HG03103 (cell line): ENCODE measurements around the gene ZNF320.
"Not testable (repeated sequence)": the region's sequence is repeated elsewhere in the genome, so short reads cannot be mapped to it uniquely, and the experiment has no call there.

Experiments
- ATAC-seq: cut with Tn5 transposase; IDR thresholded peaks from one replicate; pipeline ENCODE4 v1.9.1; 2021; ENCODE audit warnings: low read depth; ENCODE audit not compliant: unreplicated experiment

Gene ZNF320

DNA sequence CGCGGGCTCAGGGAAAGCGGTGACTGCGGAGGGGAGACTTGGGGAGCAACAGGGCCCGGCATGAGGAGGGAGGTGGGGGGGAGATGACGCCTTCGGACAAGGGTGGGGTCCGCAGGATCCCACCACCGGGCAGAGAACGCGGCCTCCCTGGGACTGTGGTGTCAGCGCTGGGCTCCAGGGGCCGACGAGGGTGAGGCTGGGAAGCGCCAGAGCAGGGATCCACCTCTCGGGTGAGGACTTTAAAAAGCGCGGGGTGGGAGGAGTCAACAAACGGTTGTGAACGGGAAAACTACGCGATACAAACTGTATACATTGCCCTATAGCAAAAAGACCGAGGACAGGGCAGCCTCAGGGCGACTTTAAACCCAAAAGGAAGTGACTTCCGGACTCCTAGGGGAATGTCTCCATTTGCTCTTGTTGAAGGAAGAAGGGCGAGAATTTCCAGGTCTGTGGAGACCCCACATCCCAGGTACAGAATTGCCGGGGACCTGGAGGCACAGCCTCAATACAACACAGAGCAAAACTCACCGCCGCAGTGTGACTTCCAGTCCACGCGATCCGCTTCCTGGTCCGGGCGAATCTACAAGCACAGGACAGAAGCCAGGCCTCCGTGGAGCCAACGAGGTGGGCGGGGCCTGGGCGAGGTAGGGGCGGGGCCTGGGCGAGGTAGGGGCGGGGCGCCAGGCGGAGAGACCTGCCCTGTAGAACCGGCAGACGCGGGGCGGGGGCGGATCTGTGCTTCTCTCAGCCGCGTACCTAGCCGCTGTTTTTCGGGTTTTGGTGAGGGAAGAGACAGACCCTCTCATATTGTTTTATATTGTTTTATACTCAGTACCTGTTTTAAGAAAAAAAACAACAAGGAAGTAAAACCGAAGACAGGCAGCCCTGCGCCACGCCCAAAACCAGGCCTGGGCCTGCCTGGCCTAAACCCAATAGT, 25.7 kb upstream of the ZNF320 start, which contains the start of gene ZNF888:
Gene ZNF888, minus strand, starts transcription at position 588 of the 937 bp plus-strand sequence. CDS start 5,555 bp downstream, outside the sequence.
- peak; percentile 92 for ATAC-seq

DNA sequence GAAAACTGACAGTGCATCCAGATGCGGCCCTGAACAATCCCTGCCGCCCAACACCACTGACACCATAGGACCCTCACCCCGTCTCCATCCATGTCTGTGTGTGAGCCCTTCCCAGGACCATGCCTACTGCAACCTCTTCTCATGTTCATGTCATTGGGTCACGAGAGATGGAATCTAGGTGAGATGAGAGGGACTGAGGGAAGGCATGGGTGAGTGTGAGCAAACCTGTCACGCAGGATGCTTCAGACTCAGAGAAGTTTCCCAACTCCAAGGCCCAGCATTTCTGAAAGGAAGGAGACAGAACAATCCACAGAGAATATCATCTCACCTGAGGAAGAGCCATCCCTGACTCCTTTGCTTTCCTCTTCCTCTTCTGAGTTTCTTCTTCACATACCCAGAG, 20.1 kb upstream of the ZNF320 start:
- ATAC-seq: no peak

DNA sequence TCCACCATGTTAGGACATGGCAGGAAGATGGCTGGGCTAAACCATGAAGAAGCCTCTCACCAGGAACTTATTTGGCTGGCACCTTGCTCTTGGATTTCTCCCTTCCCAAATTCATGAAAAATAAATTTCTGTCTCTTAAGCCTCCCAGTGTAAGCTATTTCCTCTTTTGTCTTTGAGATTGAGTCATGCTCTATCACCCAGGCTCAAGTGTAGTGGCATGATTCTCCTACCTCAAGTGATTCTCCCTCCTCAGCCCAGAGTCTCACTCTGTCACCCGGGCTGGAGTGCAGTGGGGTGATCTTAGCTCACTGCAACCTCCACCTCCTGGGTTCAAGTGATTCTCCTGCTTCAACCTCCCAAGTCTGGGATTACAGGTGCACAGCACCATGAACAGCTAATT, 13.2 kb upstream of the ZNF320 start:
- no peak for ATAC-seq

DNA sequence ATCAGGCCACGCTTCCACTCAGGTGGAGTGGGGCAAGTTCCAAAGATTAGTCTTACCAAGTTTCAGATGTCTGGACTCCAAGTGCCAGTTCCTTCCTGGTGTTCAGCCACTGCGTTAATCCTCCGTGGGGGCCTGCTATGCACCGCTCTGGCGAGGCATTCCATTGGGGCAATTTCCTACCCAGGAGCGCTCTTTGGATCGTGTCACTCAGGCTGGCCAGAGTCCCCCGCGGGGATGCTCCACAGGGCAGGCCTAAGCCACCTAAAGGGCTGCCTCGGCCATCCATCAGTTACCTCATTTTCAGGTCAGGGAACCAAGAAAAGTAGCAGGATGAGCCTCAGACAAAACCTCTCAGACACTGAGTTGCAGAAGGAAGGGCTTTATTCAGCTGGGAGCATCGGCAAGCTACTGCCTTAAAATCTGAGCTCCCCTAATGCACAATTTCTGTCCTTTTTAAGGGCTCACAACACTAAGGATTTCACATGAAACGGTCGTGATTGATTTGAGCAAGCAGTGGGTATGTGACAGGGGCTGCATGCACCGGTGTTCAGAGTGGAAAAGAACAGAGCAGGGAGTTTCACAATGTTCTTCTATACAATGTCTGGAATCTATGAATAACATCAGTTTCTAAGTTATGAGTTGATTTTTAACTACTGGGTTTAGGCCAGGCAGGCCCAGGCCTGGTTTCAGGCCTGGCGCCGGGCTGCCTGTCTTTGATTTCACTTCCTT, 6.8 kb upstream of the ZNF320 start:
- ATAC-seq: not testable (repeated sequence)

DNA sequence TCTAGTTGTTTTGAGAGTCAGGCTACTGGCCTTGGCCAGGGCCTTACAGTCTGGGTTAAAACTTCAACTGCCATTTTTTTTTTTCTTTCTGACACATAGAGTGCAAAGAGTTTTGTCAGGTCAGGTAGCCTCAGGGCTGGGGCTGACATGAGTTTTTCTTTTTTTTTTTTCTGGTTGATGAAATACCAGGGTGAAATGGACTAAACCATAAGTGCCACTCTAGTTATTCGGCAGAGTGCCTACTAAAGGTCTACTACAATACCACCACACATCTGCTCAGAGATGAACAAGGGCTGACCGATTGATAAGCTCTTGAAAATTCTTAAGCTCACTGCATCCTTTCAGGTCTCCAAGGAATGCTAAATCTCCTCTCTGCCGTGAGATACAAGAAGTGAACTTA, 4.4 kb upstream of the ZNF320 start:
- ATAC-seq: no peak

DNA sequence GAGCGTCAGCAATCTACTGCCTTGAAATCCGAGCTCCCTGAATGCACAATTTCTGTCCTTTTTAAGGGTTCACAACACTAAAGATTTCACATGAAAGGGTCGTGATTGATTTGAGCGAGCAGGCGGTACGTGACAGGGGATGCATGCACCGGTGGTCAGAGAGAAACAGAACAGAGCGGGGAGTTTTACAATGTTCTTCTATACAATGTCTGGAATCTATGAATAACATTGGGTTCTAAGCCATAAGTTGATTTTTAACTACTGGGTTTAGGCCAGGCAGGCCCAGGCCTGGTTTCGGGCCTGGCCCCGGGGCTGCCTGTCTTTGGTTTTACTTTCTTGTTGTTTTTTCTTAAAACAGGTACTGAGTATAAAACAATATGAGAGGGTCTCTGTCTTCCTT, 1.2 kb upstream of the ZNF320 start:
- not testable (repeated sequence) for ATAC-seq

DNA sequence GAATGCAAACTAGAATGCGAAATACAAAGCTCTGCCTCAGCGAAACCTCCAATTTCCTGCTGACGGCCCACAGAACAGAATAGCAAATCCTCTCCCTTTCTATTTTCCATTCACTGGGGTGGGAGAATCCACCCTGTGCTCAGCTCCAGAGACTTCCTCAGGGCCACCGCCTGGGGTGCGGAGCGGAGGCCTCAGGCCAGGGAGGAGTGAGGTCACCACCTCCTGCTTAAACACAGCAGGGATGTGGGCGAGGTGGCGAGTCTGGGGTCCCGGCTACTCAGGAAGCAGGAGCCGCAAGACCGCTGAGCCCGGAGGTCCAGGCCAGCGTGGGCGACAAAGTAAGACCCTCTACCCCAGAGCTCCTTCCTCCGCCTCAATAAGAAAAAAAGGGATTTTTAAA, 666 bp upstream of the ZNF320 start:
- no peak for ATAC-seq

DNA sequence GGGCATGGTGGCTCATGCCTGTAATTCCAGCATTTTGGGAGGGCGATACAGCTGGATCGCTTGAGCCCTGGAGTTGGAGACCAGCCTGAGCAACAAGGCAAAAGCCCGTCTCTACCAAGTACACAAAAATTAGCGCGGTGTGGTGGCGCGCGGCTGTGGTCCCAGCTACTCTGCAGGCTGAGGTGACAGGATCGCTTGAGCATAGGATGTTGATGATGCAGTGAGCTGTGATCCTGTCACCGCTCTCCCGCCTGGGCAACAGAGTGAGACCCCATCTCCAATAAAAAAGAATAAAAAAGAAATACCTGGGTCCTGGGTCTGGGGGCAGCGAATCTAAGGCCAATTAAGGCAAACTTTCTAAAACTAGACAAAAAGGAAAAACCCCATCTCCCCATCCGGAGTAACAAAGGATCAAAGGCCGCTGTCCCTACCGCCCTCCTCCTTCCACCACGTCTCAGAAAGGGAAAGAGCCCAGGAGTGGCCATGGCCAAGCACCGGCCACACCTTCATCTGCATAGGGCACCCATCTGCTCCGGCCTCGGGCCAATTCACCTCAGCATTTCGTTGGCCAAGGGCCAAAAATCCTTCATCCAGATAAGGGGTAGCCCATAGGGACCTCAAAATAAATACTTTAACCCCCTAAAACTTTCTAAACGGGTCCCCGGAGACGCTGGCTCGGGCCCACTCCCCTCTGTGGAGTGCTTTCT, 851 bp downstream of the ZNF320 start:
- ATAC-seq: no peak

DNA sequence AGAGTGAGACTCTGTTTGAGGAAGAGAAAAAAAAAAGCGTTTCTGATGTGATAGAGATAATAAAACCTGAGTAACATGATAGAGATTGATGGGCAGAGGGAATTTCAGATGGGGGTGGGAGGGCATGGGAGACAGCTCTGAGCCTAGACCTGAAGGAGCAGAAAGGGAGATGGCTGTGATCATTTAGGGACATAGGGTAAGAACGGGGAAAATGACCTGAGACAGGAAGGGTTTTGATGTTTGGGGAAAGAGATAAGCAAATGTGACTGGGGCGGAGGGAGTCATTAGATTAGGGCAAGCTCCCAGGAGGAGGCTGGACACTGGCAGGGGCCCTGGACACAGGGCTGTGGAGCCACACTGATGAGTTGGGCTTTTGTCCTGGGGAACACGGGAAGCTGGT, 6.1 kb downstream of the ZNF320 start:
- ATAC-seq: no peak

DNA sequence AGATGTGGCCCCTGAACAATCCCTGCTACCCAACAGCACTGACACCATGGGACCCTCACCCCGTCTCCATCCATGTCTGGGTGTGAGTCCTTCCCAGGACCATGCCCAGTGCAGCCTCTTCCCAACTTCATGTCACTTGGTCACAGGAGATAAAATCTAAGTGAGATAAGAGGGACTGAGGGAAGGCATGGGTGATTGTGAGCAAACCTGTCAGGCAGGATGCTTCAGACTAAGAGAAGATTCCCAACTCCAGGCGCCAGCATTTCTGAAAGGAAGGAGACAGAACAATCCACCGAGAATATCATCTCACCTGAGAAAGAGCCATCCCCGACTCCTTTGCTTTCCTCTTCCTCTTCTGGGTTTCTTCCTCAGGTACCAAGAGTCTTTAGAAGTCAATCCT, 7.5 kb downstream of the ZNF320 start:
- ATAC-seq: no peak

DNA sequence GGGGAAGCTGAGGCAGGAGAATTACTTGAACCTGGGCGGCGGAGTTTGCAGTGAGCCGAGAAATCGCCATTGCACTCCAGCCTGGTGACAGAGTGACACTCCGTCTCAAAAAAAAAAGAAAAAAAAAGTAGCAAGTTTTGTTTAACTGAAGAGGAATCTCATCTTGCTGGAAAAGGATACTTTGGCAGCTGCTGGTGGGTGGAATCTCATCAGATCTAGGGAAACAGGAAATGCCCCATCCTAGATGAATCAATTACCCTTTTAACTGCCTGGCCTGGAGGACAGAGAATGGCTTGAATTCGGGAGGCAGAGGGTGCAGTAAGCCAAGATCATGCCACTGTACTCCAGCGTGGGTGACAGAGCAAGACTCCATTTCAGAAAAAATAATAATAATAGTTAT, 8.4 kb downstream of the ZNF320 start:
- no peak for ATAC-seq

DNA sequence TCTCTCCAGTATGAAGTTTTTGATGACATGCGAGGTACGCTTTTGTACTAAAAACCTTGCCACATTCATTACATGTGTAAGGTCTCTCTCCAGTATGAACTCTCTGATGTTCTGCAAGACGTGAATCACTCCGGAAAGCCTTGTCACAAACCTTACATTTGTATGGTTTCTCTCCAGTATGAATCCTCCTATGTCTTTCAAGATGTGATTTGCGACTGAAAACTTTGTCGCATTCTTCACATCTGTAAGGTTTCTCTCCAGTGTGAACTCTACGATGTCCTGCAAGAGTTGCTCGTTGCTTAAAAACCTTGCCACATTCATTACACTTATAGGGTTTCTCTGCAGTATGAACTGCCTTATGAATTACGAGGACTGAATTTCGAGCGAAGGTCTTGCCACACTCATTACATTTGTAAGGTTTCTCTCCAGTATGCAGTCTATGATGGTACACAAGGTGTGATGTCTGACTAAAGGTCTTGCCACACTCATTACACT, 16.5 kb downstream of the ZNF320 start:
- ATAC-seq: no peak

DNA sequence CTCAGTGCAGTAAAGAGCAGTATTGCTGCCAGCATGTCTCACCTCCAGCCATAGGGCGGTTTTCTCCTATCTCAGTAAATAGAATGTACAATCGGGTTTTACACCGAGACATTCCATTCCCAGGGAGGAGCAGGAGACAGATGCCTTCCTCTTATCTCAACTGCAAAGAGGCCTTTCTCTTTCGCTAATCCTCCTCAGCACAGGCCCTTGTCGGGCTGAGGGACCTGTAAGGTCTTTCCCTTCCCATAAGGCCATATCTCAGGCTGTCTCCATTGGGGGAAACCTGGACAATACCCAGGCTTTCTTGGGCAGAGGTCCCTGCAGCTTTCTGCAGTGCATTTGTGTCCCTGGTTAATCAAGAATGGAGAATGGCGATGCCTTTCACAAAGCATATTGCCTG, 24.4 kb downstream of the ZNF320 start:
- not testable (repeated sequence) for ATAC-seq

DNA sequence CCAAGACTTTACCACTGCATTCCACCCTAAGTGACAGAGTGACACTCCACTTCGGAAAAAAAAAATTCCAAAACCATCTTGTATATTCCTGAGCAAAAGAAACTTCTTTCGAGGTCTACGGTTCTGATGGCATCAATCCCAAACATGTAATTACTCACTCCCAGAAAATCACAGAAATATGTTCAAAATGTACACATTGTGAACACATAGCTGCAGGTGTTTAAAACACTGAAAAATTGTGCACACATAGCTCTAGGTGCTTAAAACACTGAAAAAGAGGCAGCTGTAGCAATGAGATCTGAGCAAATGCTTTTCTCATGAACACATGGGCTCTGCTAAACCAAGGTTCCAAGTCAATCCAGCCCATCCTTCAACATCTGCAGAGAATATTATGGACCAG, 26.0 kb downstream of the ZNF320 start:
- ATAC-seq: no peak

DNA sequence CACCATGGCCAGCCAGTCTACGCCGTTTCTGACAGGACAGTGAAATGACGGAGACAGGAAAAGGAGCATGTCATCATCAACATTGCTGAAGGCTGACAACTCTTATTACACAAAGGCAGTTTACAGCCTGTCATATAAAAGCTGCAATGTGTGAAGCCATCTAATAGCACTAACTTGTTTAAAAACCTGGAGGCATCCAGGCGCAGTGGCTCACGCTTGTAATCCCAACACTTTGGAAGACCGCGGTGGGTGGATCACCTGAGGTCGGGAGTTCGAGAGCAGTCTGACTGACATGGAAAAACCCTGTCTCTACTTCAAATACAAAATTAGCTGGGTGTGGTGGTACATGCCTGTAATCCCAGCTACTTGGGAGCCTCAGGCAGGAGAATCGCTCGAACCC, 29.4 kb downstream of the ZNF320 start:
- not testable (repeated sequence) for ATAC-seq

DNA sequence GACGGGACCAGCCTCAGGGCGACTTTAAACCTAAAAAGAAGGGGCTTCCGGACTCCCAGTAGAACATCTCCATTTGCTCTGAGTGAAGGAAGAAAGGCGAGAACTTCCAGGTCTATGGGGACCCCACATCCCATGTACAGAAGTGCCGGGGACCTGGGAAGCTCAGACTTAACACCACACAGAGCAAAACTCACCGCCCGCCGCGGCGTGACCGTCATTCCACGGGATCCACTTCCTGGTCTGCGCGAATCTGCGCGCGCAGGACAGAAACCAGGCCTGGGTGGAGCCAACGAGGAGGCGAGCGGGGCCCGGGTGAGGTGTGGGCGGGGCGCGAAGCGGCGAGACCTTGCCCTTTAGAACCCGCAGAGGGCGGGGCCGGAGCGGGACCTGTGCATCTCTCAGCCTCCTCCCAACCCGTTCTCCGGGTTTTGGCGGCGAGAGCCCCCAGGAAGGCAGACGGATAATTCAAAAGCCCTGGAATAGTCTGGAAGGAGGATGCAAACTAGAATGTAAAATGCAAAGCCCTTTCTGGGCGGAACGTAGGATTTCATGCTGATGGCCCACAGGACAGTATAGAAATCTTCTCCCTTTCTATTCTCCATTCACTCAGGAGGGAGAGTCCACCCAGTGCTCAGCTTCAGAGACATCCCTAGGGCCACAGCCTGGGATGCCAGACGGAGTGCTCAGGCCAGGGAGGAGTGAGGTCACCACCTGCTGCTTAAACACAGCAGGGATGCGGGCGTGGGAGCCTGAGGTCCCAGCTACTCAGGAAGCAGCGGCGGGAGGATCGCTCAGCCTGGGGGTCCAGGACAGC, 39.9 kb downstream of the ZNF320 start, which contains the start of gene ZNF468:
Gene ZNF468, minus strand, starts transcription at position 242 of the 814 bp plus-strand sequence. CDS start 3,347 bp downstream, outside the sequence.
- ATAC-seq: peak; percentile 99

DNA sequence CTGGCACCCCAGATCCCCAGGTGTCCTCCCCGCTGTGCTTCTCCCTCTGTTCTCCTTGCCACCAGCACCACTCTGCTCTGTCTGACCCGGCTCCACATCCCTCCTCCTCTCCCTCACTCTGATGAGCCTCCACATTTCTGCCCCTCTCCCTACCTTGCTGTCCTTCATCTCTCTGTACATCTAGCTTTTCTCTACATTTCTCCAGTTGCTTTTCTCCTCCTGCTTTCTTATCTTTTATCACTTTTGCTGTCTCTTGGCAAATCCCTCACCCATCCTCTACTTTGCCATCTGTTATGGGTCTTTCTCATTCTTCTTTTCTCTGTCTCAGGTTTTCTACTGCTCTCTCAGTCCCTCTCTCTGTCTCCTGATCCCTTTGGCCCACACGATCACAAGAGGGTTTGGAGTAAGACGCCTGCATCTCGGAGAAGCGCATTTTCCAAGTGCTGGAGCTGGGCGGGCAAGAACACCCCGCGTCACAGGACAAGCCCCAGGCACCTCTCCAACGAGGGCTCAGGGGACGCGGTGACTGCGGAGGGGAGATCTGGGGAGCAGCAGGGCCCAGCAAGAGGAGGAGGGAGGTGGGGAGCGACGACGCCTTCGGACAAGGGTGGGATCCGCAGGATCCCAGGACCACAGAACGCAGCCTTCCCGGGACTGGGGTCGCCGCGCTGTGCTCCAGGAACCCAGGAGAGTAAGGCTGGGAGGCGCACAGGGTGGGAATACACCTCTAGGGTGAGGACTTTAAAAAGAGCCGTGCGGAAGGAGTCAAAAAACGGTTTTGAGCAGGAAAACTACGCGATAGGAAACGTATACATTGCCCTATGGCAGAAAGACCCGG, 40.7 kb downstream of the ZNF320 start:
- ATAC-seq: not testable (repeated sequence)
